HG02571 (cell line): ENCODE measurements around the gene ZP4.

ENCODE experiments used
- ATAC-seq: cut with Tn5 transposase; IDR thresholded peaks from one replicate; pipeline ENCODE4 v1.9.1; 2021; ENCODE audit warnings: mild to moderate bottlenecking, moderate library complexity; ENCODE audit not compliant: unreplicated experiment

ZP4 gene

GRCh38 chr1:237890822-237891221 is at the start of gene ZP4:
TSS of gene ZP4 (minus strand) at chr1:237890922. CDS start at chr1:237890635, 287 bp downstream.
- ATAC-seq = no peak

- no peak for ATAC-seq
Measured at GRCh38 chr1:237938553-237938952, 47.8 kb upstream of the ZP4 start.

GRCh38 chr1:237938068-237938467 is 47.3 kb upstream of the ZP4 start:
- no peak for ATAC-seq

- no peak for ATAC-seq
Measured at GRCh38 chr1:237932816-237933215, 42.1 kb upstream of the ZP4 start.

GRCh38 chr1:237931581-237931980 is 40.9 kb upstream of the ZP4 start:
- ATAC-seq = no peak

GRCh38 chr1:237927198-237927597 is 36.5 kb upstream of the ZP4 start:
- ATAC-seq = no peak

- ATAC-seq = no peak
Measured at GRCh38 chr1:237921306-237921705, 30.6 kb upstream of the ZP4 start.

- ATAC-seq = no peak
Measured at GRCh38 chr1:237913345-237913744, 22.6 kb upstream of the ZP4 start.

GRCh38 chr1:237911911-237912310 is 21.2 kb upstream of the ZP4 start:
- ATAC-seq = no peak

GRCh38 chr1:237910834-237911233 is 20.1 kb upstream of the ZP4 start:
- ATAC-seq = no peak

GRCh38 chr1:237903961-237904360 is 13.2 kb upstream of the ZP4 start:
- no peak for ATAC-seq

GRCh38 chr1:237902960-237903743 is 12.4 kb upstream of the ZP4 start:
- ATAC-seq = no peak

- no peak for ATAC-seq
Measured at GRCh38 chr1:237901299-237901934, 10.7 kb upstream of the ZP4 start.

GRCh38 chr1:237895630-237896029 is 4.9 kb upstream of the ZP4 start:
- ATAC-seq = no peak

GRCh38 chr1:237894131-237894530 is 3.4 kb upstream of the ZP4 start:
- no peak for ATAC-seq

- ATAC-seq = no peak
Measured at GRCh38 chr1:237891979-237892378, 1.3 kb upstream of the ZP4 start.

- ATAC-seq = no peak
Measured at GRCh38 chr1:237891266-237891665, 544 bp upstream of the ZP4 start.

- ATAC-seq = no peak
Measured at GRCh38 chr1:237890416-237890815, 306 bp downstream of the ZP4 start.

- ATAC-seq = no peak
Measured at GRCh38 chr1:237888143-237888542, 2.6 kb downstream of the ZP4 start.

GRCh38 chr1:237887542-237887941 is 3.2 kb downstream of the ZP4 start:
- no peak for ATAC-seq

- no peak for ATAC-seq
Measured at GRCh38 chr1:237884237-237884636, 6.5 kb downstream of the ZP4 start.

- no peak for ATAC-seq
Measured at GRCh38 chr1:237879195-237879594, 11.5 kb downstream of the ZP4 start.

- no peak for ATAC-seq
Measured at GRCh38 chr1:237878406-237878805, 12.3 kb downstream of the ZP4 start.
